Activated CD8-positive, alpha-beta memory T cell treated with anti-CD3 and anti-CD28 coated beads, Interleukin-2, amount 50 U/mL, for 4 hours (primary cell): ENCODE measurements around the gene PARVB.

Source experiments
- DNase-seq: peaks from one replicate; pipeline ENCODE4 v3.0.0-alpha.2; 2020

PARVB gene

DNA sequence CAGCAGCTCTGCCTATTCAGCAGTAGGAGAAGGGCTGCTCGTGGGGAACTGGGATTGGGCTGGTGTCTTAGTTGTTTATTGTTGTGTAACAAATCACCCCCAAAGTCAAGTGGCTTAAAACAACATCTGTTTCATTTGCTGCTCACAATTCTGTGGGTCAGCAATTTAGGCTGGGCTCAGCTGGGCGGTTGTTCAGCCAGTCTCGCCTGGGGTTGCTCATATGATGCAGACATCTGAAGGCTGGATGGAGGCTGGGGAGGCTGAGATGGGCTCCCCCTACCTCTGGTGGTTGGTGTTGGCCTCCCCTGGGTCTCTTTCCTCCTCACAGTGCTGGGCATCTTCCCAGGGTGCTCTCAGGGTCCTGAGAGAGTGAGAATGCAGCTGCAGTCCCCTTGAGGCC, 113.3 kb downstream of the PARVB start:
- no peak for DNase-seq

DNA sequence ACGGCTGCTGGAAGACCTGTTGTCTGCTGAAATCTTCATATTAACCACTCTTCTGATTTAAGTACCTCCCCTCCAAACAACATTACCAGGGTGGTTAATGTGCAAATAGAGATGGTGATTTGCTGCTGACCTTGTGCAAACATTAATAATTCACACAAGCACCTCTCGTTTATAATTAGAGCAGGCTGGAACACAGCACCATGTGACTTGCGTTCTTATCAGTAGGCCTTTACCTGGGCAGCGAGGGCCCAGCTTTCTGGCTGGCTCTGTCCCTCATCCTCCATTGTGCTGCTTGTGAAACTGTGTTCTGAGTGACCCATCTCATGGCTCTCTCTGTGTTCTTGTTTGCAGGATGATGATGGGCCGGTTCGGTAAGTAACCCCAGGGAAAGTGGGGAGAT, 115.7 kb downstream of the PARVB start:
- DNase-seq: no peak

DNA sequence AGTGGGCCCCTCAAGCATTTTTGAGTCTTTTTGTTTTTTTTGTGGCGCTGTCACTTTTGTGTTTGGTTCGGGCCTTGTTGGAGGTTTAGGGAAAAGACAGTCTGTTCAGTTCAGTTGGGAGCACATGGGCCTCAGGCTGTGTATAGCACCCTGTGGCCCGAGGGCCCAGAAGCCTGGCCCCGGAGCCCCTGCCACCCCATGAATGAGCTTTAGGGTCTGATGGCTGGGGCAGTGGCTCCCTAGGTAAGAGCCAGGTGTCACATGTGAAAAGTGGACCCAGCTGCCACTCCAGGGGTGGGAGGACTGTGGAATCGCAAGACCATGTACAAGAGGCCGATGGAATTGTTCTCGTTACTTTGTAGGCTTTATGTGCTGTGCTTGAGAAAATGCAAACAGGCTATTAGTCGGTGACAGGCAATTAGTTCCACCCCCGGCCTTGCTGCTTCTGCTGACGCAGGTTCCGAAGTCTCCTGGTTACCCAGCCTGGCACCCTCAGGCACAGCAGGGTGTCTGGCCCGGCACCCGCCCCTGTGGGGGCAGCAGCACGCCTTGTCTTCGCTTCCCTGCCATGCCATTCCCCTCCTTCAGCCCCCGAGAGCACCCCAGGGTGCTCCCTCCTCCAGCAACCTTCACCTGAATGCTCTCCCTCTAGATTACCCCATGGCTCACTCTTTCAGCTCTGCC, 118.5 kb downstream of the PARVB start:
- no peak for DNase-seq

DNA sequence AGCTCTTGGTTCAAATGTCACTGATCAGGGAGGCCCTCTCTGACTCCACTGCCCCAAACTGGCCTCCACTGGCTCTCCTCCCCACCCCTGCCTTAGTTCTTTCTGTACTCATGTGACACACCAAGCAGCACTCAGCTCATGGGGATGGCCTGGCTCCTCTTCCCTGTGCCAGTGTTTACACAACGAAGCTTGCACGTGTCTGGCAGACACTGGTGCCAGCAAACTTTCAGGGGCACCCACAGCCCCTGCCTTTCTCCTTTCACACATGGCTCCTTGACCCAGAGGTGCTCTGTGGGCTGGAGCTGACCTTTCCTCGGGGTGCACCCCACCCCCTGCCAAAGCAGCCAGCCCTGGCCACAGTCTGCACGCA, 119.0 kb downstream of the PARVB start:
- no peak for DNase-seq

DNA sequence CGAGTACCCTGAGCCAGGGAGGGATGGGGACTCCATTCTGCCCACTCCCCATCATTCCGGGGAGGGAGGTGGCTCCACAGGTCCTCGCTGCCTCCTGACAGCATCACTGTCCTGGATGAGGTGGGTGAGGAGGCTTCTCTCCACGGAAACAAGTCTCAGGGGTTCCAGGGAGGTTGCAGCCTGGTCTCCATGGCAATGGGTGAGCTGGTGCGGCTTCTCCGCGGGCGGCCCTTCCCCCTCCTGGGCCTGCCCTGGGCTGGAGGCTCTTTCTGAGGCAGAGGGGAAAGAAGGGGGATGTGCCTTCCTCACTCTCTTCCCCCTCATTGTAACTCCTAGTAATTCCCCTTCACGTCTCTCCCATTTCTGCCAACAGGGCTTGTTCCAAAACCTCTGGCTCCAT, 119.5 kb downstream of the PARVB start:
- DNase-seq: no peak

DNA sequence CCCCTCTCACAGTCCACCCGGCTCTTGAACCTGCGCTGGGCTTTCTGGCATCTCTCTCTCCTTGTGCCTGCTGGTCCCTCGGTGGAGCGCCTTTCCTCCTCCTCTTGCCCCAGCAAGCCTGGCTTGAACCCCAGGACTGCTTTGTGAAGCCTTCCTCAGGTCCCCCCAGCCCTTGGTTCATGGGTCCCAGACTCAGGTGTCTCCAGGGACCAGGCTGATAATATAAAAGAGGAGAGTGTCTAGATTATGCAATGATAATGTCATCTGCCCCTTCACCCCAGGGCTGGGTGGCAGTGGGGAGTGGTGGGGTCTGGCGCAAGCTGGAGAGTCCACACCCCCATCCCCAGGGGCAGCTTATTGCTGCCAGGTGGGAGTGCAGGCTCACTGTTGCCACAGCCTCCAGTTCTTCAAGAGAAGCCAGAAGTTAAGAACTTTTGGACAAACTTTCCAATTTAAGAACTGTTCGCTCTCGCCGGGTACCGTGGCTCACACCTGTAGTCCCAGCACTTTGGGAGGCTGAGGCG, 120.0 kb downstream of the PARVB start:
- DNase-seq: no peak

DNA sequence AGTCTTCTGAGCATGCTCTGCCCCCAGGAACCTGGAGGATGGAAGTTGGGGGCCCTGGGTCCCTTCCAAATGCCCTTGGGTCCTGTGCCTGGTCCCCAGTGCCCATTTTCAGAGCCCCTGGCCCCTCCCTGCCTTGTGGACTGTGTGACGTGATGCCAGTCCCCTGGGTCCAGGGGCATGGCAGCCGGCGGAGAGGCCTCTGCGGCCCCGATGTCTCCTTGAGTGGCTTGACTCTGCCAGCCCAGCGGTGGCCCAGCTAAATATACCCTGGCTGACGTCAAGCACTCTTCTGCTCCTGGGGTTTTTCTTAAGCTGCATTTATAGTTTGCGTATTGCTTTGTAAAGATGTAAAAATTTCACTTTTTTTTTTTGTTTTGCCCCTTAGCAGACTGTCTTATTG, 121.4 kb downstream of the PARVB start:
- no peak for DNase-seq

DNA sequence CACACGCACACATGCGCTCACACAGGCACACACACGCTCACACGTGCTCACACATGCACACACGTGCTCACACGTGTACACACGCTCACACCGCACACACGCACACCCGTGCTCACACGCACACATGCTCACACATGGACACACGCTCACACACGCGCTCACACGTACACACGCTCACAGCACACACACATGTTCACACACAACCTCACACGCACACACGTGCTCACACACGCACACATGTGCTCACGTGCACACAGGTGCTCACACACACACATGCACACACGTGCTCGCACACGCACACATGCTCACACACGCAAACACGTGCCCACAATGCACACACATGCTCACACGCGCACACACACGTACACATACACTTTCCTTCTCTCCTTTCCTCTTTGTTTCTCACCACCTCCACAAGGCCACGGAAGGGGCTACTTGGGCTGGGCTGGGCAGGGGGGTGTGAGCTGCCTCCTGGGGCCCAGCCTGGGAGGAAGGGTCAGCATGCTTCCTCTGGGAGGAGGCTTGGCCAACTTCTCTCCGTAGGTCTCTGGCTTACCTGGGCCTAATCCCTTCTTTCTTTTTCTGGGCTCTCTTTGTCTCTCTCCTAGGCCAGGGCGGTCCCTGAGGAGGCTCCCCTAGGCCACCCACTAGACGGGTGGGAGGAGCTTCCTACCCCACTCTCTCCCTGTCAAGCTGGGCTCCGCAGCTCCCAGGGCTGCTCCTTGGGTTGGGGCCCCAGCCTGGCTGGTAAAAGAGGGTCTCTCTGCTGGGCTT, 122.2 kb downstream of the PARVB start:
- DNase-seq: no peak

DNA sequence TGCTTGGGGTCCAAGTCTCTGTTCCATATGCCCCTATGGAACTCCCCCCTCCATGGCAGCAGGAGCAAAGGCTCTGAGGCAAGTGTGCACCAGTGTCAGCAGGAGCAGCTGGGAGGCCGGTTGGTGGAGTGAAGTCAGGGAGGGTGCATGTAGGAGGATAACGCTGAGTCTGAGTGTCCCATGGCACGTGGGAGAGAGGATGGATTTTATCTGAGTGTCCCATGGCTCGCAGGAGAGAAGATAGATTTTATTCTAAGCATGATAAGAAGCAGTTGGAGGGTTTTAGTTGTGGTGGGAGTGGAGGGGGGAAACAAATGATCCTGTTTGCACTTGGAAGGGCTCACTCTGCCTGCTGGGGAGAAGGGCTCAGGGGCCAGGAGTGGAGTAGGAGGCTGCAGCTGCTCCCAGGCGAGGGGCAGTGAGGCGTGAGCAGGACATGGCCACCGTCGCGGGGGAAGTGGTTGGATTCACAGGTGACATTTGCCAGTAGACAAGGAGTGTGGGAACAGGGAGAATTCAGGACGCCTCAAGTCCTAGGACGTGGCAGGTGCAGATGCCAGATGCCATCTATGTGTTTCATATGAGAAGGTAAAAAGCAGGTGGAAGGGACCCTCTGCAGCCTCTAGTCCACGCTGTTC, 123.0 kb downstream of the PARVB start:
- DNase-seq: no peak

DNA sequence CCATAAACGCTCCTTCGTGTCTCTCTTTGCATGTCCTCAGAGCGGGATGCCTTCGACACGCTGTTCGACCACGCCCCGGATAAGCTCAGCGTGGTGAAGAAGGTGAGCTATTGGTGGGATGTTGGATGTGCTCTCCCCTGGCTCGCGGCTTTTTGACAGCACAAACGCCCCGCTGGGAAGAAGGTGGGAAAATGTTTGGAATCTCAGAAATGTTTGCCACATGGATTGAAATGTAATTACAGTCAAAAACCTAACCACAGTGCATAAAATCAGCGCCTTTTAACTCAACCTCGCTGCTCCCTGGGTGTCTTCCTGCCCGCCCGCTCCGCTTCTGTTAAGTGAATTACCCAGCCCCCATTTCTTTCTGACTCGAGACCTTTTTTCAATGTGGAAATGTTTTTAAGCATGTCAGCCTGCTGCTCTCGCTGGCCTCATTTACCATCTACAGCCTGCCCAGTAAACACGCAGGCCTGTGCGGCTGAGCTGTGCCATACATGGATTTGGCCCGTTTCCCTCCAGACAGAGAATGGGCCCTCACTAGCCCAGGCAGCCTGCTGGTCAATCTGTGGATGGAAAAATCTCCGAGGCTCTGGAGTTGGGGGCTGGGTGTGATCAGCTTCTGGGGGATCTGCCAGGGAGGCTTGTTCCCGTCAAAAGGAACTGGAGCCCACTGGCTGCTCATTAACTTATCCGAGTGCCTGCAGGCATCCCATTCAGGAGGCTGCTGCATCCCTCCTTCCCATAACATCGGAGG, 123.9 kb downstream of the PARVB start:
- no peak for DNase-seq

DNA sequence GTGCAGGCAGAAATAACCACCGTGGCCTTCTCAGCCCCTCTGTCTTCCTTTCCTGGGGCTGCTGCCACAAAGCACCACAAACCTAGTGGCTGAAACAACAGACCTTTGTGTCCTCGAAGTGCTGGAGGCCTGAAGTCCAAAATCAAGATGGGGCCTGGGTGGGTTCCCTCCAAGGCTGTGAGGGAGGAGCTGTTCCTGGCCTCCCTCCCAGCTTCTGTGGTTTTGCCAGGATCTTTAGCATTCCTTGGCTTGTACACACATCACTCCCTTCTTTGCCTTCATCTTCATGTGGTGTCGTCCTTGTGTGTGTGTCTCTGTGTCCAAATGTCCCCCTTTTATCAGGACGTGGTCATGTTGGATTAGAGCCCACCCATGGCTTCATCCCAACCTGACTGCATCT, 127.6 kb downstream of the PARVB start:
- no peak for DNase-seq

DNA sequence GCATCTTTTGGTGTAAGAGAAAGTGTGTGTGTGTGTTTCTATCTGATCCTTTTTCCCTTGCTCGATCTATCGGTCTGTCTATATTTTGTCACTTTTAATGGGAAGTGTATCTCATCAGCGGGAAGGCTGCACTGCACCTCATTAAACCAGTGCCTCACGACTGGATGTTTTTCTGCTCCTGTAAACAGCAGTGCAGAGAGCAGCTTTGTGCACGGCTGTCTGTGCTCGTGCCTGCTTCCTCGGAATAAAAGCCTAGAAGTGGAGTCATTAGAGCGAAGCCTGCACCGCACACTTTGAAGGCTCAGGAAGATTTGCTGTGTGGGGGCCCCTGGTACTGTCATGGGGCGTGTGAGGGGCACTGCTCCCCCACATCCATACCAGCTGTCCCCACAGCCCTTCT, 129.6 kb downstream of the PARVB start:
- DNase-seq: no peak

DNA sequence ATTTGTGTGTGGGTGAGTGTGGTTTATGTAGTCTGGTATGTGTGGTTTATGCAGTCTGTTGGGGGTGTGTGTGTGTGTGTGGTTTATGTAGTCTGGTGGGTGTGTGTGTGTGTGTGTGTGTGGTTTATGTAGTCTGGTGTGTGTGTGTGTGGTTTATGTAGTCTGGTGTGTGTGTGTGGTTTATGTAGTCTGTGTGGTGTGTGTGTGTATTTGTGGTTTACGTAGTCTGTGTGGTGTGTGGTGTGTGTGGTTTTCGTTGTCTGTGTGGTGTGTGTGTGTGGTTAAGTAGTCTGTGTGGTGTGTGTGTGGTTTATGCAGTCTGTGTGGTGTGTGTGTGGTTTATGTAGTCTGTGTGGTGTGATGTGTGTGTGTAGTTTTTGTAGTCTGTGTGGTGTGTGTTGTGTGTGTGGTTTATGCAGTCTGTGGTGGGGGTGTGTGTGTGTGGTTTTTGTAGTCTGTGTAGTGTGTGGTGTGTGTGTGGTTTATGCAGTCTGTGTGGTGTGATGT, 130.4 kb downstream of the PARVB start:
- DNase-seq: no peak

DNA sequence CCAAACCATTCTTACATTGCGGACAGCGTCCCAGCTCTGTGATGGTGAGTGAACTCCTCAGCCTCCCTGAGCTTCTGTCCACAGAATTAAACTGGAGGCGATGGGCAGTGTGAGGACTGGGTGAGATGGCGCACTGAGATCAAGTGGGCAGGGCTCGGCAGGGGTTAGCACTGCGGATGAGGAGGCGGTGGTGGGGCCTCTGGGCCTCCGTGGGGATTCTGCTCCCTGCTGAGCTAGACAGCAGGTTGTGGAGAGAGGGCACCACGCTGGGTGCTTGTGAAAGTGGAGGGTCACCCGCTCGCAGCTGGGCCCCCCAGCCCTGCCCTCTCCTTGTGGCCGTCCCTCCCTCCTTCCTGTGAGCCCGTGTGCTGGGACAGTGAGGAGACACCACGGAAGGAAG, 131.0 kb downstream of the PARVB start:
- DNase-seq: no peak

DNA sequence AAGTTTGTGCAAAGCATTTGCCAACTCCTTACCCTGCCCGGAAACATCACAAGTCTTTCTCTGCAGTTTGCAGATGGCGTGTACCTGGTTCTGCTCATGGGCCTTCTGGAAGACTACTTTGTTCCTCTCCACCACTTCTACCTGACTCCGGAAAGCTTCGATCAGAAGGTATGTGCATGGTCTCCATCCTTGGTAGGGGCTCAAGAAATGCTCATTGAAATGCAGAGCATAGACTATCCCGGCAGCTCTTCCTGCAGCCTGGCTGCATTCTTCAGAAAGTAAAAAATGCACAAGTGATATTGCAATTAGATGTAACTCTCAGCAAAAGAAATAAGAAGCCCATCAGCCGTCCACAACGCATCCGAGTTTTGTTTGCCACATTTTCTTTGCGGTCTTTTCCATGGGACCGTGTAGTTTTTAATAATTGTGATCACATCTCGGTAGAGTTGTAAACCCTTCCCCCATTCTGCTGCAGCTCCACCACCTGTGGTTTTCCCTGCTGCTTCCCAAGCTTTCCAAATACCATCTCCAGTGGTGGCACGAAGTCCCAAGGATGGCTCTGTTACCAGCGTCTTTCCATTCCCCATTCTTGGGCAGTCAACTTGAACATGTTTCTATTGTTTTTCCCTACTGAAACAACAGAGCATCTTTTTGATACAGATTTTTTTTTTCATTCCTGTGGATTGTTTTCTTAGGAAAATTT, 134.0 kb downstream of the PARVB start:
- DNase-seq: no peak

DNA sequence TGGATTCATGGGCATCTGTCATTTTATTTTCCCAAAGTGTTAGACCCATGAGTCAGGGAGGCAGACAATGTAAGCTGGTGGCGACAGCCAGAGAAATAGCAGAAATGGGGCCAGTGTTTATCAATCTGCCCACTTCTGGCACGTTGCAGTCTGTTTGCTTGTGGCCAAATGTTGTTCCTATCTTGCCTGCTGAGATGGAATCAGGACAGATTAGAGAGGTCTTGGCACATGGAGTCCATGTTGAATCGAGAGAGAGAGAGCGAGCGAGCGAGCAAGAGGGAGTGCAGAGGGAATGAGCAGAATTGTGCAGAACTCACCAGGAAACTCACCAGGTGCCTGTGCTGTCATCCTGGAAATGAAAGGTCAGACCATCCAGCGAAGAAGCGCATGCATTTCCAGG, 134.7 kb downstream of the PARVB start:
- DNase-seq: no peak

DNA sequence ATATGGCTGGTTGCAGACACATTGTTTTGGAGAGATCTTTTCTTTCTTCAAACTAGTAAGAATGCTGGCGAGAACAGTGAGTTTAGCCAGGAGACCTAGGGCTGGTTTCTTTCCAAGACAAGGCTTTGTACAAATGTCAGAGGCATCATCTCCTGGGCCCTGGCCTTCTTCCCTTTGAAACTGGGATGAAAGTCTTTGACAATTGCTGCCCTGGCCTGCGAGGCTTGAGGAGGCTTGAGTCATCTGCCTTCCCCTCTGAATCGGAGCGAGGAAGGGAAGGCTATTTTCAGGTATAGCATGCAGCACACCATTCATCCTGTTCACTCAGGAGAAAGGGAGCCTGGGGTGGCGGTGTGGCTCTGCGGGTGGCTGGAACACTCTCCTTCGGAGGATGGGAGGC, 135.1 kb downstream of the PARVB start:
- DNase-seq: no peak

DNA sequence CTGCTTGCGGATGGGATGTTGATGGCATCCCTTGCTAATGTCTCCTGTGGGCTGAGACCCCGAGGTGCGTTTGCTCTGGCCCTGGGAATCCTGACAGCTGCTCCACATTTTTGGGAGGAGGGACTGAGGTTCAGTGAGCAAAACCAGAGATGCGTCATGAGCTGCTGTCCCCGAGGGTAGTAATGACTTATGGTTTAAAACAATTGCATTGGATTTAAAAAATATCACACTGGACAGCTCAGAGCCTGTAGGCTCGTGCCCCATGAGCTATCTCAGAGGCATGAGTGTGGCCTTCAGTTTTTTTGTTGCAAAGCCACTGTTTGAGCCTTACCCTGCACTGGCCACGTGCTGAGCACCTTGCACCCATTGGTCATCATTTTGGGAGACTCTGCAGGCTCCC, 135.7 kb downstream of the PARVB start:
- DNase-seq: no peak

DNA sequence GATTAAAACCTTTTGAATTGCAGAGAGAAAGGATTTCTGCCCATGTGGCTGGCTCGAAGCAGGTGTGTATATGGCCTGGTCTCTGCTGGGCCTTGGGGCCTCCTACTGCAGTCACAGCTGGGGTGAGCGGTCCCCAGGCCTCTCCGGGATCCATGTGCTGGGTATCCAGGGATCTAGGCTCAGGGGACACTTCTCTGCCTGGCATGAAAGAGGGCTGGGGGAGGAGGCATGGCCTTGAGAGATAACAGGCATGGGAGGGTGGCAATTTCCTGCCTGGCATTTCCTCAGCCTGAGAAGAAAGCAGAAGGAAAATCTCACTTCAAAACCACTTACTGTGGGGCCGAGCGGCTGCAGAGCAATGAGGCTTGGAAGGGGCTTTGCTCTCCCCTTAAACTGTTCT, 136.3 kb downstream of the PARVB start:
- DNase-seq: no peak

DNA sequence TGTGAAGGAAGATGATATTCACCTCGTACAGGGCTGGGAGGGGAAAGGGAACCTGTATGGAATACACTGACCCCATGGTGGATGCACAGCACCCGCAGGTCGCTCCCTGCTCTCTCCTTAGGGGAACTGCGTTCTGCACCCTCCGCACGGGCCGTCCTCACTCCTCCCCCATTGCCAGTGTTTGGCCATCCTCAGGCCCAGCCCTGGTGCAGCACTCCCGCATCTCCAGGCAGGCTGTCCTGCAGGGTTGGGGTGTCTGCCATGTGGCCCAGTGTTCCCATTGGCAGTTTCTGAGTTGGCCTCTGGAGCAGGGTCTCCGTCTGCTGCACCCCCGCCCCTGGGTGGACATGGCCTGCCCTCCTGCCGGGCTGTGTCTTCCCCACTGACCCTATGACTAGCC, 137.6 kb downstream of the PARVB start:
- DNase-seq: no peak

DNA sequence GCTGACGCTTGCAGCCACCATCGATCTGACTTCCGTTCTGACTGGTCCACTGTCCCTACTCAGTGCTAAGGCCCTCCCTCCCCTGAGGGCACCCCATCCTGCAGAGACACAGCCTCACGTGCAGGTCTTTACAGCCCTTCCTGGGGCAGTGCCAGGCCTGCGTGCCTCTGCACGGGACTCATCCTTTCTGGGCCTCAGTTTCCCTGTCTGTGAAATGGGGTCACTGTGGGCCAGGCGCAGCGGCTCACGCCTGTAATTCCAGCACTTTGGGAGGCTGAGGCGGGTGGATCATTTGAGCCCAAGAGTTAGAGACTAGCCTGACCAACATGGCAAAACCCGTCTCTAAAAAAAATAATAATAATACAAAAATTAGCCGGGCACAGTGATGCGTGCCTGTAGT, 138.9 kb downstream of the PARVB start:
- DNase-seq: no peak

DNA sequence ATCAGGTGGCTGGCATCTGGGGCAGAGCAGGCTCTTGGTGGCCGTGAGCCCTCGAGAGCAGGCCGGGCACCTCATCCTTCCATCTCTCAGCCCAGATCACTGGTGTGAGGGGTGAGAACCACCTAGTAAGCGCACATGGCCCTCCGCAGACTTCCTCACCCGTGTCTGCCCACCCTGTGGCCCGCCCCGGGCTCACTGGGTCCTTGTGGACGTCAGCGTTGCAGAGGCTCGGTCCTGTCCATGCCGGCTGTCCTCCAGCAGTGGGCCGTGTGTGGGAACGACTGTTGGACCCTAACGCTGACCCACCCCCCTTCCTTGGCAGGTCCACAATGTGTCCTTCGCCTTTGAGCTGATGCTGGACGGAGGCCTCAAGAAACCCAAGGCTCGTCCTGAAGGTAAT, 139.4 kb downstream of the PARVB start:
- DNase-seq: no peak

DNA sequence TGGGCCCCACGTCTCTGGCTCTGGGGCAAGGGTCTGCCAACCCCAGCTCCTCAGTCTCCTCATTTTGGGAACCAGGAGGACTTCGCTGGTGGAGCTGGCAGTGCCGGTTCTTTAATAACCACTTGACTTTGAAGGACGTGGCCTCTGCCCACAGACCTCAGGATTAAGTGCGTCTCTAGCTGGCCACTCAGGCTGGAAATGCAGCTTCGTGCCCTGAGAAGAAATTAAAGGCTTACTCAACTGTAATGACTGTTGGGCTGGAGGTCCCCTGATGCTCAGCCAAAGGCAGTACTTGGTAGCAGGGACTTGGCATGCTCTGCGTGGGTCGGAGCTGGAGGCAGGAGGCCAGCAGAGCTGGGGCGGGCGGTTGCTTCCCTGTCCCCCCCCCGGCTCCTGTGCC, 139.9 kb downstream of the PARVB start:
- DNase-seq: no peak
